SK-N-SH (cell line): ENCODE data around the gene VAMP8.

ENCODE experiments used
- ELF1 ChIP-seq: IDR thresholded peaks from 2 replicates; pipeline ENCODE4 v1.4.0; 2012
- EP300 ChIP-seq, 2 experiments: IDR thresholded peaks; 2 replicates each; pipeline versions ENCODE4 v1.4.0 to v1.6.1; 2012; ENCODE audit warnings: borderline replicate concordance in 1 of 2, low read depth in 1 of 2, low read length in 1 of 2
- EZH2phosphoT487 ChIP-seq: fragments of 200-600 bp; sonication (generic); IDR thresholded peaks from 2 replicates; pipeline ENCODE4 v1.6.1; 2017; ENCODE audit warnings: low read depth, mixed run types, mild to moderate bottlenecking, antibody characterized with exemption, moderate library complexity, borderline replicate concordance
- FOXJ3 ChIP-seq: sonication (generic); formaldehyde crosslinking; IDR thresholded peaks from 2 replicates; pipeline ENCODE4 v1.5.1; 2020; ENCODE audit warnings: mild to moderate bottlenecking, missing genetic modification reagents
- FOXM1 ChIP-seq: IDR thresholded peaks from 2 replicates; pipeline ENCODE4 v1.4.0; 2012; ENCODE audit warnings: low read depth, mild to moderate bottlenecking
- POLR2AphosphoS5 ChIP-seq: IDR thresholded peaks from 2 replicates; pipeline ENCODE4 v1.6.1; 2012; ENCODE audit warnings: low read depth, low read length
- RAD21 ChIP-seq: IDR thresholded peaks from 2 replicates; pipeline ENCODE4 v1.6.1; 2012; ENCODE audit warnings: mild to moderate bottlenecking, low read length
- RXRA ChIP-seq: IDR thresholded peaks from 2 replicates; pipeline ENCODE4 v1.4.0; 2012; ENCODE audit warnings: low read depth, mild to moderate bottlenecking, borderline replicate concordance
- SMC3 ChIP-seq: IDR thresholded peaks from 2 replicates; pipeline ENCODE4 v1.6.1; 2012; ENCODE audit warnings: low read depth, low read length, improper control_type of control experiment
- TAF1 ChIP-seq: IDR thresholded peaks from 2 replicates; pipeline ENCODE4 v1.6.1; 2012; ENCODE audit warnings: low read depth, mild to moderate bottlenecking, low read length, moderate library complexity, borderline replicate concordance
- YY1 ChIP-seq: IDR thresholded peaks from 2 replicates; pipeline ENCODE4 v1.4.0; 2012; ENCODE audit warnings: low read depth, mild to moderate bottlenecking
- TF ChIP-seq, protein P1 (sequence below): fragments of 200-600 bp; sonication (generic); IDR thresholded peaks from 2 replicates; pipeline ENCODE4 v1.6.1; 2017; ENCODE audit warnings: antibody characterized with exemption, mild to moderate bottlenecking, moderate library complexity
- TF ChIP-seq, protein P2 (sequence below): fragments of 150-350 bp; IDR thresholded peaks from 2 replicates; pipeline ENCODE4 v1.6.1; 2017; ENCODE audit warnings: antibody characterized with exemption, low read length, low read depth, borderline replicate concordance
- TF ChIP-seq, protein P3 (sequence below): IDR thresholded peaks from 2 replicates; pipeline ENCODE4 v1.4.0; 2012; ENCODE audit warnings: low read depth, borderline replicate concordance

DNA sequence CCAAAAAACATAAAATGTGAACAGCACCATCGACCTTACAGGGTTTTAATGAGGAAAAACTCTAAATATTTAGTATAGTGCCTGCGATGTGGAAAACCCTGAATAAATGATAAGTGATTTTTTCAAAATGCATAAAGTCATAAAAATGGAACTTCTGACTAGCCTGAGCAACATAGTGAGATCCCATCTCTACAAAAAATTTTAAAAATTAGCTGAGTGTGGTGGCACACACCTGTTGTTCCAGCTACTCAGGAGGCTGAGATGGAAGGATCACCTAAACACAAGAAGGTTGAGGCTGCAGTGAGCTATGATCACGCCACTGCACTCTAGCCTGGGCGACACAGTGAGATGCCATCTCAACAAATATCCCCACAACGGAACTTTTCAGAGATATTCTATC, 20.3 kb upstream of the VAMP8 start:
- TF ChIP-seq, protein P1, sequence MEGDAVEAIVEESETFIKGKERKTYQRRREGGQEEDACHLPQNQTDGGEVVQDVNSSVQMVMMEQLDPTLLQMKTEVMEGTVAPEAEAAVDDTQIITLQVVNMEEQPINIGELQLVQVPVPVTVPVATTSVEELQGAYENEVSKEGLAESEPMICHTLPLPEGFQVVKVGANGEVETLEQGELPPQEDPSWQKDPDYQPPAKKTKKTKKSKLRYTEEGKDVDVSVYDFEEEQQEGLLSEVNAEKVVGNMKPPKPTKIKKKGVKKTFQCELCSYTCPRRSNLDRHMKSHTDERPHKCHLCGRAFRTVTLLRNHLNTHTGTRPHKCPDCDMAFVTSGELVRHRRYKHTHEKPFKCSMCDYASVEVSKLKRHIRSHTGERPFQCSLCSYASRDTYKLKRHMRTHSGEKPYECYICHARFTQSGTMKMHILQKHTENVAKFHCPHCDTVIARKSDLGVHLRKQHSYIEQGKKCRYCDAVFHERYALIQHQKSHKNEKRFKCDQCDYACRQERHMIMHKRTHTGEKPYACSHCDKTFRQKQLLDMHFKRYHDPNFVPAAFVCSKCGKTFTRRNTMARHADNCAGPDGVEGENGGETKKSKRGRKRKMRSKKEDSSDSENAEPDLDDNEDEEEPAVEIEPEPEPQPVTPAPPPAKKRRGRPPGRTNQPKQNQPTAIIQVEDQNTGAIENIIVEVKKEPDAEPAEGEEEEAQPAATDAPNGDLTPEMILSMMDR: no peak
- TF ChIP-seq YY1 (no peak), RXRA (no peak), SMC3 (no peak), EP300 (IDR thresholded peaks at IDR 0.05; ENCODE audit: borderline replicate concordance in 1 of 2, low read depth in 1 of 2, low read length in 1 of 2) (no peak), TAF1 (no peak), EZH2phosphoT487 (no peak), RAD21 (no peak), FOXJ3 (CRISPR knock-in tag) (no peak), POLR2AphosphoS5 (no peak), FOXM1 (no peak), ELF1 (no peak)
- TF ChIP-seq, protein P2, sequence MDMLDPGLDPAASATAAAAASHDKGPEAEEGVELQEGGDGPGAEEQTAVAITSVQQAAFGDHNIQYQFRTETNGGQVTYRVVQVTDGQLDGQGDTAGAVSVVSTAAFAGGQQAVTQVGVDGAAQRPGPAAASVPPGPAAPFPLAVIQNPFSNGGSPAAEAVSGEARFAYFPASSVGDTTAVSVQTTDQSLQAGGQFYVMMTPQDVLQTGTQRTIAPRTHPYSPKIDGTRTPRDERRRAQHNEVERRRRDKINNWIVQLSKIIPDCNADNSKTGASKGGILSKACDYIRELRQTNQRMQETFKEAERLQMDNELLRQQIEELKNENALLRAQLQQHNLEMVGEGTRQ: no peak
- TF ChIP-seq, protein P3, sequence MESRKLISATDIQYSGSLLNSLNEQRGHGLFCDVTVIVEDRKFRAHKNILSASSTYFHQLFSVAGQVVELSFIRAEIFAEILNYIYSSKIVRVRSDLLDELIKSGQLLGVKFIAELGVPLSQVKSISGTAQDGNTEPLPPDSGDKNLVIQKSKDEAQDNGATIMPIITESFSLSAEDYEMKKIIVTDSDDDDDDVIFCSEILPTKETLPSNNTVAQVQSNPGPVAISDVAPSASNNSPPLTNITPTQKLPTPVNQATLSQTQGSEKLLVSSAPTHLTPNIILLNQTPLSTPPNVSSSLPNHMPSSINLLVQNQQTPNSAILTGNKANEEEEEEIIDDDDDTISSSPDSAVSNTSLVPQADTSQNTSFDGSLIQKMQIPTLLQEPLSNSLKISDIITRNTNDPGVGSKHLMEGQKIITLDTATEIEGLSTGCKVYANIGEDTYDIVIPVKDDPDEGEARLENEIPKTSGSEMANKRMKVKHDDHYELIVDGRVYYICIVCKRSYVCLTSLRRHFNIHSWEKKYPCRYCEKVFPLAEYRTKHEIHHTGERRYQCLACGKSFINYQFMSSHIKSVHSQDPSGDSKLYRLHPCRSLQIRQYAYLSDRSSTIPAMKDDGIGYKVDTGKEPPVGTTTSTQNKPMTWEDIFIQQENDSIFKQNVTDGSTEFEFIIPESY: no peak
